HG02610 (cell line): ENCODE measurements around the gene LMO4.

Experiments
- ATAC-seq: cut with Tn5 transposase; IDR thresholded peaks from one replicate; pipeline ENCODE4 v1.9.1; 2021; ENCODE audit warnings: mild to moderate bottlenecking, moderate library complexity; ENCODE audit not compliant: unreplicated experiment

Gene LMO4

DNA sequence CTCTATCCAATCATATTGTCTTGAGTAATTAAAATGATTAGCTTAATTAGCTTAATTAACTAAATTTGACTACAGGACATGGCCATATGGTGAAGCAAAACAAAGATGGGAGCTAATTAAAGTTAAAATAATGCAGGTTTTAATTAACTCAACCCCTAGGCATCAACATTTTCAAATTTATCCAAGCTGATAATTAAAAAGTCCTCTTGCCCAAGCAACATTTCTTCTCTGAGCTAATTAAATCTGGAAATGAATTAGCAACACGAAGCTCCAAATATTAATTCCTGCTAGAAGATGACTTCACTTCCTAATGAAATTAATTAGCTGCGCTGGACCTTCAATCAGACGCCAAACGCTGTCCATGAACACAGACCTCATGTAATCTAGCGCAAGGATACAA lies 27.9 kb downstream of the LMO4 start:
- no peak for ATAC-seq

GRCh38 chr1:87358219-87358618 lies 29.5 kb downstream of the LMO4 start:
- ATAC-seq = no peak

DNA sequence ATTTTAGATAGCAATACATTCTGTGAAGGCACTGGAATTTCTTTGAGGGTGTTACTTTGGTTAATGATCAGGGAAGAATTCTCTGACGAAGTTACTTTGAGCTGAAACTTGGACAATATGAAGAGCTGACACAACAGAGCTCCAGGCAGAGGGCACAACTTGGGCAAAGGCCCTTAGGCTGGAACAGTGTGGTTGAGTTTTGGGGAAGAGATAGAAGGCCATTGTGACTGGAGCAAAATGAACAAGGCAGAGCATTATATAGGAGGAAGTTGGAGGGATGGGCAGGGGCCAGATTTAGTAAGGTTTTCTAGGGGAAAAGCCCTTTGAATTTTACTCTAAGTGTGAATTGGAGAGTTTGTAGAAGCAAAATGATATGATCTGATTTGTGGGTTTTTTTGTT lies 30.9 kb downstream of the LMO4 start:
- ATAC-seq = no peak

GRCh38 chr1:87362063-87362833 lies 33.6 kb downstream of the LMO4 start:
- ATAC-seq = no peak

GRCh38 chr1:87362834-87363426 lies 34.2 kb downstream of the LMO4 start:
- ATAC-seq = no peak

DNA sequence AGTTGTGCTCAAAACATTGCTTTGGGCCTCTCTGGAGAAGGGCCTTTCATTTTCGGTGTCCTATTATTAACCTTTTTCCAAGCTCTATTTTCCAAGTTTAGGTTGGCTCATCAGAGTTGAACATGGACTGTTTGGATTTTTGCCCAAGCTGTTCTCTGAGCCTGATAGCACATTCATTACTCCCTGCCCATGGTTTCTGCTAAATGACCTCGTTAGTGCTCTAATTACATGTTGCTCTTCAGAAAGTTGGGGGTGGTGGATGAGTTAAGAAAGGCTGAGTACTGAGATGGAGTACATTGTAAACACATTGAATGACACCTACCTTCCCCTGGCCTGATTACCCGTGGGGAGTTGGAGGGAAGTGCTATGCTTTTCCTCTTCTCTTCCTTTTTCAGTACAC lies 38.9 kb downstream of the LMO4 start:
- ATAC-seq = no peak

GRCh38 chr1:87368907-87369306 lies 40.2 kb downstream of the LMO4 start:
- no peak for ATAC-seq

GRCh38 chr1:87369736-87370478 lies 41.2 kb downstream of the LMO4 start:
- no peak for ATAC-seq

- no peak for ATAC-seq
Measured at GRCh38 chr1:87370544-87370943, 41.9 kb downstream of the LMO4 start.

GRCh38 chr1:87379306-87379705 lies 50.6 kb downstream of the LMO4 start:
- ATAC-seq = no peak

GRCh38 chr1:87386217-87386790 lies 57.6 kb downstream of the LMO4 start:
- ATAC-seq = no peak

DNA sequence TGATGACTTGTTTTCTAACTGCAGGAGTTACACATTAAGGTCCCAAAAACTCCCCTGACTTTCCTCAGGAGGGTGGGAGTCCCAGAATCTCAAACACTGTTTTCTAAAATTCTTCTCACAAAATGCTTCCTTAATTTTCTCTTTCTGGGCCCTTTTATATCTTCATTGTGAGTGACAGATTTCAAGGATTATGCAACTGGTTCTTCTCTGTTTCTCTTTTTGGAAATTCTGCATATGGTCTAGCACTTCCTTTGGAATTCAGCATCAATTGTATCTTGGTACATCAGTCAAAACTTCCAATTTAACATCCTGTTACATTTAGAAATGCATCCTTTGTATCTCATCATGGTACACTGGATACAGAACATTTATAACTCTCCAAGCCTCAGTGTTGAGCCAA lies 59.7 kb downstream of the LMO4 start:
- no peak for ATAC-seq

DNA sequence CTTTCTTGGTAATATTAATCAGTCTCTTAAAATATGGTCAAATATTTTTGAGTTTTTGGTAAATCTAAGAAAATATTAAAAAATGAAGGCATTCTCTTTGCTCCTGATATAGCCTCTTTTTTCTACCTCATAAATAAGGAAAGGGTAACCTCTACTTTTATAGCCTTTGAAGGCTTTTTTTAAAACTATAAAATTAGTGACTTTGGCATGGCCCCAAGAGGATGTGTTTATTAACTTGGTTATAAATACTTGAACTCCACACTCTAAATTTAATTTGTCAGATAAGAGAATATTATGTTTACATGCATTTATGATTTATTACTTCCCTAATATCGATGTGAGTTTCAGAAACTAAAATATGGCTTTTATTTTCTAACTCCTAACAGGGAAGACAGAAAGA lies 60.3 kb downstream of the LMO4 start:
- no peak for ATAC-seq

GRCh38 chr1:87389546-87389945 lies 60.9 kb downstream of the LMO4 start:
- no peak for ATAC-seq

- no peak for ATAC-seq
Measured at GRCh38 chr1:87392248-87393192, 63.8 kb downstream of the LMO4 start.

GRCh38 chr1:87393445-87394085 lies 64.9 kb downstream of the LMO4 start:
- ATAC-seq = no peak

DNA sequence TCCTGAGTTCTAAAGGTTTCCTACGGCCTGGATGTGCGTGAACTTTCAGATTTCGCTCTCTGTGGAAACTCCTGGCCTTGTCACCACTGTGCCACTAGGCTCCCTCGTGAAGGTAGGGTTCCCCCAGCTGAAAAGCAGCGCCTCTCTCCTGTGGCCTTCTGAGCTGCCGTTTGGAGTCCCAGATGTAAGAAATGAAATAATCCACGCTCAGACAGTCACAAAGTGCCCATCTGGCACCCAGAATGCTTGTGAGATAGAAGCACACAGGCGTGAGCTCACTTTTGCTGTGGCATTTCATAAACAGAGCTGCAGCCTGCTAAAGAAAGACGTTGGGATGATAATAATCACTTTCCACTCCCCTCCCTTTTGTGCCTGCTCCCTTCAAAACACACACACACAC lies 65.8 kb downstream of the LMO4 start:
- no peak for ATAC-seq

- ATAC-seq = no peak
Measured at GRCh38 chr1:87394982-87395381, 66.3 kb downstream of the LMO4 start.
